Activated CD8-positive, alpha-beta memory T cell treated with anti-CD3 and anti-CD28 coated beads for 36 hours (primary cell): ENCODE data around the gene IQGAP1. TPM values are rescaled to one million over a fixed set of nuclear protein-coding genes. Genes with fewer than 3 reads are reported as not detected.

Experiments used
- CTCF ChIA-PET: fragments of 350-600 bp; sonication (Branson Sonifier 250); formaldehyde crosslinking; loops from one replicate; lab custom pipeline; 2021; ENCODE audit warnings: antibody characterized with exemption; lab: Charles Lee
- POLR2A ChIA-PET: fragments of 350-600 bp; sonication (Branson Sonifier 250); formaldehyde crosslinking; loops from one replicate; lab custom pipeline; 2021; ENCODE audit warnings: antibody characterized with exemption; lab: Charles Lee
- total RNA-seq, 2 experiments: library from RNA; stranded (reverse); gene quantifications; one replicate each; pipeline ENCODE4 v1.2.3, GENCODE V29; 2021

IQGAP1 gene
- total RNA-seq, 2 experiments from 2014 or later: 160 to 162 TPM

GRCh38 chr15:90459368-90459767 is 71.3 kb downstream of the IQGAP1 start:
- CTCF ChIA-PET: no interaction called here
- POLR2A ChIA-PET: no interaction called here

- CTCF ChIA-PET: no interaction called here
- POLR2A ChIA-PET: no interaction called here
These were observed 72.2 kb downstream of the IQGAP1 start for GRCh38 chr15:90460142-90460824.

GRCh38 chr15:90463381-90463780 is 75.3 kb downstream of the IQGAP1 start:
- POLR2A ChIA-PET: no interaction called here
- CTCF ChIA-PET: interaction anchor here (1.1 kb wide), 1 partner anchor 19 kb away, joined by 3 read pairs; no protein-coding TSS in a partner anchor

- CTCF ChIA-PET: interaction anchor here (0.6 to 0.8 kb wide), 2 partner anchors 22 to 199 kb away, joined by 3 read pairs; no protein-coding TSS in a partner anchor
- POLR2A ChIA-PET: no interaction called here
These were observed 77.3 kb downstream of the IQGAP1 start for GRCh38 chr15:90465140-90465929.

GRCh38 chr15:90465930-90466567 is 78.0 kb downstream of the IQGAP1 start:
- CTCF ChIA-PET: interaction anchor here (0.7 to 3.3 kb wide), 2 partner anchors 146 to 340 kb away, joined by 3 to 13 read pairs; no protein-coding TSS in a partner anchor
- POLR2A ChIA-PET: no interaction called here

GRCh38 chr15:90469723-90470122 is 81.7 kb downstream of the IQGAP1 start:
- POLR2A ChIA-PET: interaction anchor here (0.6 kb wide), 1 partner anchor 278 kb away, joined by 4 read pairs; no protein-coding TSS in a partner anchor

GRCh38 chr15:90470453-90470852 is 82.4 kb downstream of the IQGAP1 start:
- CTCF ChIA-PET: interaction anchor here (1.4 kb wide), 1 partner anchor 11 kb away, joined by 4 read pairs; no protein-coding TSS in a partner anchor
- POLR2A ChIA-PET: no interaction called here

More at GRCh38 chr15:90469723-90470122, 81.7 kb downstream of the IQGAP1 start:
- CTCF ChIA-PET: interaction anchor here (0.6 to 3.3 kb wide), 2 partner anchors 36 to 150 kb away, joined by 3 to 13 read pairs; no protein-coding TSS in a partner anchor

- CTCF ChIA-PET: interaction anchor here (1.4 kb wide), 1 partner anchor 11 kb away, joined by 4 read pairs; no protein-coding TSS in a partner anchor
- POLR2A ChIA-PET: no interaction called here
These were observed 83.1 kb downstream of the IQGAP1 start for GRCh38 chr15:90471126-90471525.

GRCh38 chr15:90471769-90472168 is 83.7 kb downstream of the IQGAP1 start:
- ChIA-PET CTCF (interaction anchor here (1.4 kb wide), 1 partner anchor 10 kb away, joined by 4 read pairs; no protein-coding TSS in a partner anchor), POLR2A (no interaction called here)

- POLR2A ChIA-PET: interaction anchor here (0.6 kb wide), 1 partner anchor 109 kb away, joined by 3 read pairs; no protein-coding TSS in a partner anchor
- CTCF ChIA-PET: interaction anchor here (0.7 to 1.3 kb wide), 3 partner anchors 159 to 453 kb away, joined by 3 to 5 read pairs (median 4); partner anchors contain the start of gene HDDC3
These were observed 90.9 kb downstream of the IQGAP1 start for GRCh38 chr15:90478846-90479481.

- ChIA-PET POLR2A (no interaction called here), CTCF (interaction anchor here (1.0 to 2.7 kb wide), 3 partner anchors 160 to 186 kb away, joined by 4 to 12 read pairs (median 5); no protein-coding TSS in a partner anchor)
These were observed 91.6 kb downstream of the IQGAP1 start for GRCh38 chr15:90479656-90480055.

GRCh38 chr15:90481023-90481422 is 93.0 kb downstream of the IQGAP1 start:
- POLR2A ChIA-PET: interaction anchor here (0.6 kb wide), 2 partner anchors 220 to 587 kb away, joined by 8 to 9 read pairs; partner anchors contain the start of gene AP3S2
- CTCF ChIA-PET: interaction anchor here (0.6 to 2.7 kb wide), 5 partner anchors 14 to 188 kb away, joined by 3 to 12 read pairs (median 3); no protein-coding TSS in a partner anchor

- CTCF ChIA-PET: interaction anchor here (0.6 to 2.7 kb wide), 17 partner anchors 11 to 342 kb away, joined by 3 to 12 read pairs (median 3); no protein-coding TSS in a partner anchor
- POLR2A ChIA-PET: no interaction called here
These were observed 94.3 kb downstream of the IQGAP1 start for GRCh38 chr15:90482124-90483011.

- ChIA-PET CTCF (interaction anchor here (0.6 to 1.7 kb wide), 10 partner anchors 20 to 342 kb away, joined by 3 to 7 read pairs (median 3); no protein-coding TSS in a partner anchor), POLR2A (no interaction called here)
These were observed 94.9 kb downstream of the IQGAP1 start for GRCh38 chr15:90483012-90483307.

GRCh38 chr15:90483637-90484036 is 95.6 kb downstream of the IQGAP1 start:
- ChIA-PET POLR2A (no interaction called here), CTCF (interaction anchor here (1.7 kb wide), 1 partner anchor 164 kb away, joined by 7 read pairs; no protein-coding TSS in a partner anchor)

- CTCF ChIA-PET: interaction anchor here (0.6 to 0.7 kb wide), 2 partner anchors 22 to 306 kb away, joined by 3 to 4 read pairs; no protein-coding TSS in a partner anchor
- POLR2A ChIA-PET: no interaction called here
These were observed 99.1 kb downstream of the IQGAP1 start for GRCh38 chr15:90487186-90487585.

- POLR2A ChIA-PET: no interaction called here
These were observed 101.5 kb downstream of the IQGAP1 start for GRCh38 chr15:90489514-90489913.

More at GRCh38 chr15:90489514-90489913, 101.5 kb downstream of the IQGAP1 start:
- CTCF ChIA-PET: interaction anchor here (1.0 kb wide), 1 partner anchor 170 kb away, joined by 3 read pairs; no protein-coding TSS in a partner anchor
